GM23248 (cell line): ENCODE measurements around the gene PRLR. TPM values are rescaled to one million over a fixed set of nuclear protein-coding genes. Genes with fewer than 3 reads are reported as not detected.
"Not testable (repeated sequence)": the region's sequence is repeated elsewhere in the genome, so short reads cannot be mapped to it uniquely, and the experiment has no call there.

ENCODE experiments used
- DNase-seq: peaks from one replicate; pipeline ENCODE4 v3.0.0-alpha.2; 2015
- H2AFZ ChIP-seq: fragments of 200-600 bp; sonication (generic); 2 replicates; pipeline ENCODE4 v1.6.1; 2016; ENCODE audit warnings: antibody characterized with exemption
- H3F3A ChIP-seq: fragments of 200-600 bp; sonication (generic); 2 replicates; pipeline ENCODE4 v1.6.1; 2016; ENCODE audit warnings: mild to moderate bottlenecking, antibody characterized with exemption, mixed run types; ENCODE audit not compliant: insufficient read depth
- H3K27ac ChIP-seq: fragments of 200-600 bp; sonication (generic); 2 replicates; pipeline ENCODE4 v1.5.1; 2016; ENCODE audit warnings: mild to moderate bottlenecking
- H3K27me3 ChIP-seq: fragments of 200-600 bp; sonication (generic); replicated peaks from 2 replicates; pipeline ENCODE4 v1.6.1; 2016; ENCODE audit warnings: mild to moderate bottlenecking; ENCODE audit not compliant: insufficient read depth
- H3K36me3 ChIP-seq: fragments of 200-600 bp; sonication (generic); 2 replicates; pipeline ENCODE4 v1.6.1; 2016; ENCODE audit warnings: low read depth, mild to moderate bottlenecking
- H3K4me1 ChIP-seq: fragments of 200-600 bp; sonication (generic); 2 replicates; pipeline ENCODE4 v1.6.1; 2016; ENCODE audit warnings: mild to moderate bottlenecking; ENCODE audit not compliant: insufficient read depth
- H3K4me2 ChIP-seq: fragments of 200-600 bp; sonication (generic); one replicate; pipeline ENCODE4 v1.6.1; 2016; ENCODE audit warnings: mild to moderate bottlenecking; ENCODE audit not compliant: unreplicated experiment
- H3K4me3 ChIP-seq: fragments of 200-600 bp; sonication (generic); 2 replicates; pipeline ENCODE4 v1.5.1; 2016; ENCODE audit warnings: mild to moderate bottlenecking
- H3K79me2 ChIP-seq: fragments of 200-600 bp; sonication (generic); 2 replicates; pipeline ENCODE4 v1.6.1; 2016; ENCODE audit warnings: mild to moderate bottlenecking; ENCODE audit not compliant: insufficient read depth
- H3K9ac ChIP-seq: fragments of 200-600 bp; sonication (generic); 2 replicates; pipeline ENCODE4 v1.6.1; 2016; ENCODE audit warnings: mild to moderate bottlenecking
- H3K9me2 ChIP-seq: fragments of 200-600 bp; sonication (generic); 2 replicates; pipeline ENCODE4 v1.6.1; 2016; ENCODE audit warnings: mixed run types, mild to moderate bottlenecking, moderate library complexity; ENCODE audit not compliant: insufficient read depth
- H3K9me3 ChIP-seq: fragments of 200-600 bp; sonication (generic); one replicate; pipeline ENCODE4 v1.6.1; 2017; ENCODE audit warnings: low read depth
- H4K20me1 ChIP-seq: fragments of 200-600 bp; sonication (generic); 2 replicates; pipeline ENCODE4 v1.6.0; 2016; ENCODE audit not compliant: insufficient read depth
- EZH2 ChIP-seq: fragments of 200-600 bp; sonication (generic); IDR thresholded peaks from 2 replicates; pipeline ENCODE4 v1.6.1; 2018; ENCODE audit warnings: antibody characterized with exemption, mild to moderate bottlenecking; ENCODE audit not compliant: insufficient read depth, poor library complexity, severe bottlenecking
- EZH2phosphoT487 ChIP-seq: fragments of 200-600 bp; sonication (generic); IDR thresholded peaks from 2 replicates; pipeline ENCODE4 v1.6.1; 2018; ENCODE audit warnings: antibody characterized with exemption, moderate library complexity, mild to moderate bottlenecking, low read depth; ENCODE audit not compliant: insufficient read depth
- WGBS, 2 experiments: methylation state at CpG; one replicate each; pipeline ENCODE4 v1.1.6; 2015 to 2017; ENCODE audit warnings: low lambda C conversion rate in 2 of 2, low coverage in 1 of 2; ENCODE audit errors: missing lambda C conversion rate in 2 of 2; 5-methylcytosine and 5-hydroxymethylcytosine counted together
- in situ Hi-C: fragments of 300-500 bp; cut with MboI; formaldehyde crosslinking; loops from 2 replicates; pipeline ENCODE4 v1.15.0; 2020
- polyA plus RNA-seq: library from polyadenylated mRNA; unstranded; fragments of >200 nt; fragmentation: Nextera tagmentation; extraction: Ambion mirVana; gene quantifications from 2 replicates; pipeline ENCODE4 v1.2.1, GENCODE V29; 2016
- total RNA-seq: library from RNA; depleted of rRNA; stranded (reverse); fragments of >200 nt; shearing (Covaris generic); gene quantifications from 2 replicates; pipeline ENCODE4 v1.2.3, GENCODE V29; 2014

PRLR gene
- total and polyA plus RNA-seq, 2 experiments from 2014 or later: 0.80 to 5.8 TPM

DNA sequence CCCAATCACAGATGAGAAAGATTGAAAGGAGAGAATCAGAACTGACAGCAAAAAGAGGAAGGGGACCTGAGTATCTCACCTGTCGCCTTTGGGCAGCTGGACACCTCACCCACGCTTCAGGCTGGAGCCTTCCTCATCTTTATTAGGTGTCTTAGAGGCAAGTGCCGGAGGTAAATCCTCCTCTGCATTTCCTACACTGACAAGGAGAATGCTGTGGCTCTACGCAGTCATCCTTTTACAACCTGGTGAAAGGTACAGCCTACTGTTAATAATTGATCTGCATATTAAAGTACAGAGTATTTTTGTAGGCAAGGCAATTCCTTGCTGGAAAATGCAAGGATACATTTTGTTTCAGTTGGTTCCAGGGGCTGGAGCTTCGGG, 34.8 kb downstream of the PRLR start:
- 85 to 86% methylated on average over 5 of the region's 5 CpGs for WGBS, 2 experiments
- TF ChIP-seq EZH2phosphoT487 (no peak), EZH2 (no peak)
- H3K27ac ChIP-seq: no peak overlapping the region
- no peaks in the 10 kb centered on the region for H3K9me2 ChIP-seq
- H3K27me3 ChIP-seq: no peaks in the 10 kb centered on the region; the same call in none of the 2 replicates
- H3K9ac ChIP-seq: no peak overlapping the region
- no peaks in the 10 kb centered on the region for H3K36me3 ChIP-seq
- in situ Hi-C loops: no loop called here
- no peak overlapping the region for H3K4me3 ChIP-seq
- H3K4me2 ChIP-seq: no peak overlapping the region
- H2AFZ ChIP-seq: no peak overlapping the region
- no peaks in the 10 kb centered on the region for H4K20me1 ChIP-seq
- no peaks in the 10 kb centered on the region for H3K79me2 ChIP-seq
- H3F3A ChIP-seq: peaks cover 19% of the 10 kb centered on the region; the same call in 1 of the 2 replicates
- peaks cover 17% of the 10 kb centered on the region for H3K4me1 ChIP-seq
- no peaks in the 10 kb centered on the region for H3K9me3 ChIP-seq
- DNase-seq: no peak

- Histone ChIP-seq H3F3A (peaks cover 19% of the 10 kb centered on the region; the same call in 1 of the 2 replicates), H3K27ac (no peak overlapping the region), H3K4me3 (no peak overlapping the region), H3K36me3 (no peaks in the 10 kb centered on the region), H4K20me1 (no peaks in the 10 kb centered on the region), H3K4me1 (peaks cover 17% of the 10 kb centered on the region), H3K79me2 (no peaks in the 10 kb centered on the region), H2AFZ (no peak overlapping the region), H3K9ac (no peak overlapping the region), H3K4me2 (no peak overlapping the region), H3K9me2 (no peaks in the 10 kb centered on the region), H3K9me3 (no peaks in the 10 kb centered on the region), H3K27me3 (no peaks in the 10 kb centered on the region; the same call in none of the 2 replicates)
- WGBS, 2 experiments: 66 to 70% methylated on average over 12 of the region's 12 CpGs
- no peak for TF ChIP-seq EZH2phosphoT487
- TF ChIP-seq EZH2: no peak
- in situ Hi-C loops: no loop called here
- DNase-seq: no peak
Observed at GRCh38 chr5:35194635-35195471, 35.4 kb downstream of the PRLR start.

GRCh38 chr5:35192506-35192905, 37.8 kb downstream of the PRLR start:
- H3K27me3 ChIP-seq: no peaks in the 10 kb centered on the region; the same call in none of the 2 replicates
- H3K4me3 ChIP-seq: no peak overlapping the region
- no peak overlapping the region for H3K27ac ChIP-seq
- H3K4me1 ChIP-seq: peaks cover under 1% of the 10 kb centered on the region
- no peaks in the 10 kb centered on the region for H3K36me3 ChIP-seq
- no peak overlapping the region for H3K9ac ChIP-seq
- DNase-seq: no peak
- no peaks in the 10 kb centered on the region for H3K9me2 ChIP-seq
- in situ Hi-C loops: no loop called here
- TF ChIP-seq EZH2 (no peak), EZH2phosphoT487 (no peak)
- H3K79me2 ChIP-seq: no peaks in the 10 kb centered on the region
- H3K9me3 ChIP-seq: no peaks in the 10 kb centered on the region
- H3F3A ChIP-seq: 0 out of 2 replicates have a peak, but pooled peaks cover under 1% of the 10 kb centered on the region
- 83 to 88% methylated on average over 1 of the region's 1 CpG for WGBS, 2 experiments
- H3K4me2 ChIP-seq: no peak overlapping the region
- H2AFZ ChIP-seq: no peak overlapping the region
- H4K20me1 ChIP-seq: no peaks in the 10 kb centered on the region

- not testable (repeated sequence) for H4K20me1 ChIP-seq, H3K9ac ChIP-seq, H3K79me2 ChIP-seq, H3K4me3 ChIP-seq, DNase-seq, H3K27me3 ChIP-seq, H3K4me2 ChIP-seq, H3K9me2 ChIP-seq, H3F3A ChIP-seq, H3K9me3 ChIP-seq, H3K4me1 ChIP-seq, H2AFZ ChIP-seq, H3K27ac ChIP-seq, H3K36me3 ChIP-seq
- WGBS, 2 experiments: 95 to 100% methylated on average over 2 of the region's 2 CpGs
- in situ Hi-C loops: loop anchor here (10.0 kb wide), 1 partner anchor 95 kb away; no protein-coding TSS in a partner anchor
Observed at GRCh38 chr5:35189801-35190200, 40.5 kb downstream of the PRLR start.
